Endothelial cell of coronary artery (primary cell): ENCODE data around the gene ZC3H7B. TPM values are rescaled to one million over a fixed set of nuclear protein-coding genes. Genes with fewer than 3 reads are reported as not detected.

ENCODE experiments used
- total RNA-seq: library from RNA; depleted of rRNA; stranded (reverse); fragments of >200 nt; gene quantifications from 2 replicates; pipeline ENCODE4 v1.2.3, GENCODE V29; 2014

Gene ZC3H7B, protein sequence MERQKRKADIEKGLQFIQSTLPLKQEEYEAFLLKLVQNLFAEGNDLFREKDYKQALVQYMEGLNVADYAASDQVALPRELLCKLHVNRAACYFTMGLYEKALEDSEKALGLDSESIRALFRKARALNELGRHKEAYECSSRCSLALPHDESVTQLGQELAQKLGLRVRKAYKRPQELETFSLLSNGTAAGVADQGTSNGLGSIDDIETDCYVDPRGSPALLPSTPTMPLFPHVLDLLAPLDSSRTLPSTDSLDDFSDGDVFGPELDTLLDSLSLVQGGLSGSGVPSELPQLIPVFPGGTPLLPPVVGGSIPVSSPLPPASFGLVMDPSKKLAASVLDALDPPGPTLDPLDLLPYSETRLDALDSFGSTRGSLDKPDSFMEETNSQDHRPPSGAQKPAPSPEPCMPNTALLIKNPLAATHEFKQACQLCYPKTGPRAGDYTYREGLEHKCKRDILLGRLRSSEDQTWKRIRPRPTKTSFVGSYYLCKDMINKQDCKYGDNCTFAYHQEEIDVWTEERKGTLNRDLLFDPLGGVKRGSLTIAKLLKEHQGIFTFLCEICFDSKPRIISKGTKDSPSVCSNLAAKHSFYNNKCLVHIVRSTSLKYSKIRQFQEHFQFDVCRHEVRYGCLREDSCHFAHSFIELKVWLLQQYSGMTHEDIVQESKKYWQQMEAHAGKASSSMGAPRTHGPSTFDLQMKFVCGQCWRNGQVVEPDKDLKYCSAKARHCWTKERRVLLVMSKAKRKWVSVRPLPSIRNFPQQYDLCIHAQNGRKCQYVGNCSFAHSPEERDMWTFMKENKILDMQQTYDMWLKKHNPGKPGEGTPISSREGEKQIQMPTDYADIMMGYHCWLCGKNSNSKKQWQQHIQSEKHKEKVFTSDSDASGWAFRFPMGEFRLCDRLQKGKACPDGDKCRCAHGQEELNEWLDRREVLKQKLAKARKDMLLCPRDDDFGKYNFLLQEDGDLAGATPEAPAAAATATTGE
- total RNA-seq = 50.9 and 73.5 TPM in 2 replicates

DNA sequence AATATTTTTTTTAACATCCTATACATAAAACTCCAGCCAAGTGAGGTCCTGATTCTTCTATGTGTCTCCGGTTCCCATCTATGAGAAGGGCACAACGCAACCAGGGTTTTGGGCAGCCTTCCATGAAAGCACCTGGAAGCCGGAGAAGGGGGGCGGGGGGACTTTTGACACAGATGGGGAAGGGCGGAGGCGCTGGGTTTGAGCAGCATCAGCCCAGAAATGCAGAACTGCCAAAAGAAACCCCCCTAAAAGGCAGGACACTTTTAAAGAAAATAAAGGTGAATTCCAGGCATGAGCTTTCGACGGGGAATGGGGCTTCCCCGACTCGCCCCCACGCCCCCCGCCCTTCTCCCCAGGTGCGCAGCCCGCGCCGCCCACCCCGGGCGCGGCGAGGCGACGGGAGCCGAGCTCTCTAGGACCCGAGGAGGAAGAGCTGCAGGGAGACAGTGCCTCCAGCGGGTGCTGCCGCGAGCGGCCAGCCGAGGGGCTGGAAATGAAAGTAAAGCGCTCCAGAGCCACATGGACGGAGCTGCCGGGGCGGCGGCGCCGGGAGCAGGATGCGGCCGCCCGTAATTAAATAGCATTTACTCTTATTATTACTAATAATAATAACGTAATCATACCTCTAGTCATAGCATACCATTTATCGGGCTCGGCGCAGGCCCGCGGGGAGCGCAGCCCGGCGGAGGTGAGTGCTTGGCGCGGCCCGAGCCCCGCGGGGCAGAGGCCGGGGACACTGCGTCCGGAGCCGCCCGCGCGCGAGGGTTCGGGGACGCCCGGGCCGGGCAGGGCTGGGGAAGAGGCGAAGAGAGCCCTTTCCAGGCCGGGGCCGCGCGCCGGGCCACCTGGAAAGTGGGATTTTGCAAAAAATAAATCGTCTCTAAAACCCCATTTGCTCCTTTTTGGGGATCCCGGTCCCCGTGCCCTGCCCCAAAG lies at the start of gene ZC3H7B:
ZC3H7B (plus strand) TSS at position 441 of the 936 bp plus-strand sequence. CDS start 19,136 bp downstream, outside the sequence.

DNA sequence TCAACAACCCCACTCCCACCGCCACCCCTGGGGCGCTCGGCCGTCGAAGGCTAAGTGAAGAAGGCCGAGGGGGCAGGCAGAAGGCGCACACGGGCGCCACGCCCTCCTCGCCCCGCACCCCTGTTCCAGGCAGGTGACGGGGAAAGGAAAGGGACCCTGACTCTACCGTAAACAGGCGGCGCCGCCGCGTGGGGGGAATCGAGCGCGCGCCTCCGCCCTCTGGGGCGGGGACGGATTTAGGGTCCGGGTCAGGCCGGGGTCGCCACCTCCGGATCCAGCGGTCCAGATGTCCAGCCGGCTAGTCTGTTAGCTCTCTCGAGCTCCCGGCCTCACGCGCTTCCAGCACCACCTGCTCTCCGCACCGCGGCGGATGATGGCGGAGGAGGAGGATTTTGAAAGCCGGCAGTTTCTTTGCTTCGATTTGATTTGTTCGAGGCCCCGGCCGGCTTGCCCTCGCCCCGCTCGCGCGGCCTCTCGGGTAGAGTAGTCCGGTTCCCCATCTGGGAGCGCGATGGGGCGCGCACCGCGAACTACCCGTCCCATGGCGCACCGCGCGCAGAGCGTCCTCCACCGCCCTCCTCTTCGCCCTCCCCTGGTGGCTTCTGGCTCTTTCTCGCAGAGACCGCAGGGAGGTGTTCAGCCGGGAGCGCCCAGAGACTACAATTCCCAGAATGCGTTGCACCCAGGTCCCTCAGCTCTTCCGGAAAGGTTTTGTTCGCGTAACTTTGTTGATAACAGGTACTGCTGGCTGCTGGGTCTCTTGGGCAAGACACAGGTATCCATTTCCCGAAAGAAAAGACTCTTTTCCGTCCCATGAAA lies 15.3 kb upstream of the ZC3H7B start, which contains the start of gene RANGAP1:
RANGAP1 (minus strand) TSS at position 368 of the 819 bp plus-strand sequence. CDS start 5,143 bp downstream, outside the sequence.

DNA sequence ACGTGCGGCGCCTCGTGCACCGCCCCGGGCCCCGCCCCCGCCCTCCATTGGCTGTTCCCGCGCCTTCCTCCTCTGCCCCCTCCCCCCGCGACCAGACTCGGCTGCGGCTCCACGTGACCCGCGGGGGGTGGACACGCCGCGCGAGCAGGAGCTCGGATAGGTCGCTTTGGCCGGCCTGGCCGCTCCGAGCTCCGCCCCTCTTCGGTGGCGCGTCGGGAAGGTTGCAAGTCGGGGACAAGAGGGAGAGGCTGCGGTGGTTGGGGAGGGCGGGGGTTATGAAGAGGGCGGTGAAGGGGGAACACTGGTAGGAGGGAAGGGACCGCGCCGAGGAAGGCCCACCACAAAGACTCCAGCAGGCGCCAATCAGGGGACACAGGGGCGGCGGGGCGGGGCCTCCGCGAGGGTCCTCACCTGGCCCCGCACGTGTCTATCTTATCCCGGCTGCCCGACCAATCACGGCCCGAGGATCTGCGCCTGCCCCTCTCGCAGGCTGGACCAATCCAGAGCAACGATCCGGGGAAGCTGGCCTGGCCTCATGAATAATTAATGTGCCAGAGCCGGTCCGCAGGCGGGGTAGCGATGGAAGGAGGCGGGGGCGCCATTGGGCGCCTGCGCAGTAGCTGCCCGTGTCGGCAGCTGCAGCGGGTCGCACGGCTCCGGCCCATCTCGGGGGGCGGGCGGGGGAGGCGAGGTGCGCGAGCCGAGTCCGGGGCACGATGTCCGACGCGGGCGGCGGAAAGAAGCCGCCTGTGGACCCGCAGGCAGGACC lies 80.2 kb downstream of the ZC3H7B start, which contains the start of gene TEF:
TEF (plus strand) TSS at position 614 of the 769 bp plus-strand sequence; CDS start at position 717, 103 bp downstream.

Other genes with a start within 250 kb of the ZC3H7B start
- 30.4 and 47.3 TPM in 2 replicates for gene EP300, start 208.9 kb upstream of the ZC3H7B start, total RNA-seq
- 22.6 and 27.8 TPM in 2 replicates for gene L3MBTL2, start 96.2 kb upstream of the ZC3H7B start, total RNA-seq
- gene CHADL, start 60.6 kb upstream of the ZC3H7B start, total RNA-seq = 0.28 and 1.1 TPM in 2 replicates
- gene RANGAP1, start 15.3 kb upstream of the ZC3H7B start, total RNA-seq = 81.8 and 106 TPM in 2 replicates
- gene TEF, start 80.4 kb downstream of the ZC3H7B start, total RNA-seq = 2.0 and 4.1 TPM in 2 replicates
- gene TOB2, start 145.3 kb downstream of the ZC3H7B start, total RNA-seq = 13.9 and 16.5 TPM in 2 replicates
- gene PHF5A, start 167.2 kb downstream of the ZC3H7B start, total RNA-seq = 74.2 and 84.1 TPM in 2 replicates
- gene ACO2, start 167.6 kb downstream of the ZC3H7B start, total RNA-seq = 73.3 and 73.9 TPM in 2 replicates
- gene POLR3H, start 242.9 kb downstream of the ZC3H7B start, total RNA-seq = 20.0 and 20.7 TPM in 2 replicates